NCI-H2029 (cell line): ENCODE measurements around the gene DHX16.
"Not testable (repeated sequence)": the region's sequence is repeated elsewhere in the genome, so short reads cannot be mapped to it uniquely, and the experiment has no call there.

Experiments
- DNase-seq: peaks from one replicate; lab custom pipeline; 2025; lab: John Stamatoyannopoulos, UW

The DHX16 gene

GRCh38 chr6:30678964-30679726 is 6.3 kb upstream of the DHX16 start:
- peak; percentile 63 for DNase-seq

- DNase-seq, result no peak
These were observed 4.0 kb upstream of the DHX16 start for GRCh38 chr6:30676660-30677285.

GRCh38 chr6:30670760-30671527 is 1.9 kb downstream of the DHX16 start:
- DNase-seq, result no peak

GRCh38 chr6:30666300-30666699 is 6.5 kb downstream of the DHX16 start:
- not testable (repeated sequence) for DNase-seq

GRCh38 chr6:30664994-30665767 is 7.6 kb downstream of the DHX16 start:
- DNase-seq, result no peak

- DNase-seq, result not testable (repeated sequence)
These were observed 14.9 kb downstream of the DHX16 start for GRCh38 chr6:30657922-30658321.

- no peak for DNase-seq
These were observed 15.4 kb downstream of the DHX16 start for GRCh38 chr6:30657454-30657853.

GRCh38 chr6:30656513-30656912 is 16.3 kb downstream of the DHX16 start:
- DNase-seq, result no peak

- no peak for DNase-seq
These were observed 17.1 kb downstream of the DHX16 start for GRCh38 chr6:30655743-30656094.

GRCh38 chr6:30654798-30655742 is 17.7 kb downstream of the DHX16 start:
- DNase-seq, result no peak

GRCh38 chr6:30651143-30651542 is 21.7 kb downstream of the DHX16 start:
- no peak for DNase-seq

GRCh38 chr6:30647242-30648116 is 25.3 kb downstream of the DHX16 start:
- DNase-seq, result peak; percentile 86

- peak; percentile 94 for DNase-seq
These were observed 26.2 kb downstream of the DHX16 start, which contains the start of gene C6orf136 for GRCh38 chr6:30646450-30647241. TSS of gene C6orf136 (plus strand) at chr6:30647133. CDS start at chr6:30647232, 99 bp downstream.

- DNase-seq, result no peak
These were observed 26.8 kb downstream of the DHX16 start for GRCh38 chr6:30645989-30646388.

- no peak for DNase-seq
These were observed 28.0 kb downstream of the DHX16 start for GRCh38 chr6:30644769-30645168.

- no peak for DNase-seq
These were observed 29.1 kb downstream of the DHX16 start for GRCh38 chr6:30643656-30644055.

- DNase-seq, result no peak
These were observed 31.8 kb downstream of the DHX16 start for GRCh38 chr6:30641048-30641447.

- no peak for DNase-seq
These were observed 32.3 kb downstream of the DHX16 start for GRCh38 chr6:30640481-30640880.

- DNase-seq, result no peak
These were observed 37.0 kb downstream of the DHX16 start for GRCh38 chr6:30635834-30636233.
